LNCAP (cell line): ENCODE data around the gene EPC1.

Experiments used
- TF ChIP-seq, protein P1 (sequence below): fragments of 450-650 bp; IDR thresholded peaks from 2 replicates; pipeline ENCODE4 v1.5.1; 2017; ENCODE audit warnings: mild to moderate bottlenecking

Gene EPC1, protein sequence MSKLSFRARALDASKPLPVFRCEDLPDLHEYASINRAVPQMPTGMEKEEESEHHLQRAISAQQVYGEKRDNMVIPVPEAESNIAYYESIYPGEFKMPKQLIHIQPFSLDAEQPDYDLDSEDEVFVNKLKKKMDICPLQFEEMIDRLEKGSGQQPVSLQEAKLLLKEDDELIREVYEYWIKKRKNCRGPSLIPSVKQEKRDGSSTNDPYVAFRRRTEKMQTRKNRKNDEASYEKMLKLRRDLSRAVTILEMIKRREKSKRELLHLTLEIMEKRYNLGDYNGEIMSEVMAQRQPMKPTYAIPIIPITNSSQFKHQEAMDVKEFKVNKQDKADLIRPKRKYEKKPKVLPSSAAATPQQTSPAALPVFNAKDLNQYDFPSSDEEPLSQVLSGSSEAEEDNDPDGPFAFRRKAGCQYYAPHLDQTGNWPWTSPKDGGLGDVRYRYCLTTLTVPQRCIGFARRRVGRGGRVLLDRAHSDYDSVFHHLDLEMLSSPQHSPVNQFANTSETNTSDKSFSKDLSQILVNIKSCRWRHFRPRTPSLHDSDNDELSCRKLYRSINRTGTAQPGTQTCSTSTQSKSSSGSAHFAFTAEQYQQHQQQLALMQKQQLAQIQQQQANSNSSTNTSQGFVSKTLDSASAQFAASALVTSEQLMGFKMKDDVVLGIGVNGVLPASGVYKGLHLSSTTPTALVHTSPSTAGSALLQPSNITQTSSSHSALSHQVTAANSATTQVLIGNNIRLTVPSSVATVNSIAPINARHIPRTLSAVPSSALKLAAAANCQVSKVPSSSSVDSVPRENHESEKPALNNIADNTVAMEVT

GRCh38 chr10:32346551-32347362, at the start of gene EPC1:
TSS of gene EPC1 (minus strand) at chr10:32347158. CDS start at chr10:32346915, 243 bp downstream.
- TF ChIP-seq, protein P1, sequence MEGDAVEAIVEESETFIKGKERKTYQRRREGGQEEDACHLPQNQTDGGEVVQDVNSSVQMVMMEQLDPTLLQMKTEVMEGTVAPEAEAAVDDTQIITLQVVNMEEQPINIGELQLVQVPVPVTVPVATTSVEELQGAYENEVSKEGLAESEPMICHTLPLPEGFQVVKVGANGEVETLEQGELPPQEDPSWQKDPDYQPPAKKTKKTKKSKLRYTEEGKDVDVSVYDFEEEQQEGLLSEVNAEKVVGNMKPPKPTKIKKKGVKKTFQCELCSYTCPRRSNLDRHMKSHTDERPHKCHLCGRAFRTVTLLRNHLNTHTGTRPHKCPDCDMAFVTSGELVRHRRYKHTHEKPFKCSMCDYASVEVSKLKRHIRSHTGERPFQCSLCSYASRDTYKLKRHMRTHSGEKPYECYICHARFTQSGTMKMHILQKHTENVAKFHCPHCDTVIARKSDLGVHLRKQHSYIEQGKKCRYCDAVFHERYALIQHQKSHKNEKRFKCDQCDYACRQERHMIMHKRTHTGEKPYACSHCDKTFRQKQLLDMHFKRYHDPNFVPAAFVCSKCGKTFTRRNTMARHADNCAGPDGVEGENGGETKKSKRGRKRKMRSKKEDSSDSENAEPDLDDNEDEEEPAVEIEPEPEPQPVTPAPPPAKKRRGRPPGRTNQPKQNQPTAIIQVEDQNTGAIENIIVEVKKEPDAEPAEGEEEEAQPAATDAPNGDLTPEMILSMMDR, result no peak

DNA sequence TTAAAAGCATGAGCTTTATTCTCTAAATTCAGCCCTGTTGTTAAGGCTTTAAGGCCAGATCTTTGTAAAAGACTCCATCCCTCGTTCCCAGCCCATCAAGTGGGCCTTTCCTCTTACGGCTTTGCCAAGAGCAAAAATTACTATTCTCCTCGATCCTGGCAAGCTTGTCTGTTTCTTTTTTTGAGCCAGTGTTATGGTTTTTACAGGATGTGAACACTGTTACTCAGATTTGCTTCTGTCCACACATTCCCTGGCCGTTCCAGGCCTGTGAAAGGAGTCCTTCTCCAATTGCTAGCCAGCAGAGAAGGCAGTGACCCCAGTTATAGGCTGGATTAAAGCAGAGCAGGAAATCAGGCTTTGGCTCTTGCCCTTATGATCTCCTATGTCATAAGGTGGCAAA, 47.0 kb upstream of the EPC1 start:
- TF ChIP-seq, protein P1, result no peak

DNA sequence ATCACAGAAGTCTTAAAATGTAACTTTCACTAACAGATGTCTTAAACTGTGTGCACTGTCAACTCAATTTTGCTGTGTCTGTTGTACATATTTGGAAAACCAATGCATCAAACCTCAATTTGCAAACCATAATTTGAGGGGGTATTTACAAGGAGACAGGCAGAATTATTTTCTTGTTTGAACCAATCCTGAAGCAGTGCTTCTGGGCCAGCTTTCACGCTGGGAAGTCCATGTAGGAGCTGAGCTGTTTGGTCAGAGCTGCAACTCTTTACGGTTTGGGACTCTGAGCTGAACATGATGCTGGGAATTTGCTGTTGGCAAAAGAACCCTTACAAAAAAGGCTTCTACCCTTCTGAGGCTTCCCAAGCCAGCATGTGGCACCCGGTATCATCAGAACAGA, 43.2 kb upstream of the EPC1 start:
- TF ChIP-seq, protein P1, result no peak

DNA sequence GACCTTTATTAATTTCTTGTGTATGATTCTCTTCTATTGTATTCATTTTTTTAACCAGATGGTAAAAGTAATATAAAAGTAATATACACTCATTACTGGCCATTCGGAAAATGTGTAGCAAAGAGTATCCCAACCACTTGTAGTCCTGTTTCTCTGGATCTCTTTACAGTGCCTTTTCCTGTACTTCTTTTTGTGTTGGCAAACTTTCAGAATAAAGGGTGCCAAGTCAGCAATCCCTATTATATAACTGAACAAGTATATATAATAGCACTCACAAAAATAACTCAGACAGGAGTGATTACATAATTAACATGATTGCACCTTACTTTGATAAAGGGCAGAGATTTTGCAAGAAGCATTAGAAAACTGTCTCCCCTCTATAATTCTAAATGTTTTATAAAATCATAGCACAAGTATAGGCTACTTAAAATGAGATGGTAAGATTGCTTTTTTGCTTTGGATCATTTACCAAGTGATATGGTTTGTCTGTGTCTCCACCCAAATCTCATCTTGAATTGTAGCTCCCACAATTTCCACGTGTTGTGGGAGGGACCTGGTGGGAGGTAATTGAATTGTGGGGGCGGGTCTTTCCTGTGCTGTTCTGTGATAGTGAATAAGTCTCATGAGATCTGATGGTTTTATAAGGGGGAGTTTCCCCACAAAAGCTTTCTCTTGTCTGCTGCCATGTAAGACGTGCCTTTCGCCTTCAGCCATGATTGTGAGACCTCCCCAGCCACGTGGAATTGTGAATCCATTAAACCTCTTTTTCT, 41.5 kb upstream of the EPC1 start:
- TF ChIP-seq, protein P1, result no peak

DNA sequence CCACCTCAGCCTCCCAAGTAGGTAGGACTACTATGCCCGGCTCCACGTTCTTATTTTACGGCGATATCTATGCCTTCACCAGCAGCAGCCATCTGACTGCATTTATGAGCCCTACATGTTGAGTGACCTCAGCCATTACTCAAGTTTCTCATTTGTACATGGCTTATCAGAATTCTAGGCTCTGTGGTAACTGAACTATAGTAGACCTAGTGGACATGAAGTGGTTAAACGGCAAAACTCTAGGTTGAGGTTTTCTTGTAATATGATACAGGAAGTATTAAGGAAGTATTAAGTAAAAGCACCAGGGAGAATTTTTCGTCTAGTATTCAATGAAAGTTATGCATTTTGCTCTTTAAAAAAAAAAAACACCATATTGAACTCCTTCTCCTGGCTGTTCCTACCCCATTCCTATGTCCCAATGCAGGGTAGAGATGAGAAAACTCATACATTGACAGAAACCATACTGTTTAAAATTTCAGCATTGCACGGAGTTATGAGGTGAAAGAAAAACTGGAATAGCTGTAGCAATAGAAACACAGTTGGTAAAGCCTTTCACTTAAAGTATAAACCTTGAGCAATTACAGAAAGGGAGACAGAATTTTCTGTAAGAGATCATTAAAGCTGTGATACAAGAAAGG, 39.8 kb upstream of the EPC1 start:
- TF ChIP-seq, protein P1, result no peak

DNA sequence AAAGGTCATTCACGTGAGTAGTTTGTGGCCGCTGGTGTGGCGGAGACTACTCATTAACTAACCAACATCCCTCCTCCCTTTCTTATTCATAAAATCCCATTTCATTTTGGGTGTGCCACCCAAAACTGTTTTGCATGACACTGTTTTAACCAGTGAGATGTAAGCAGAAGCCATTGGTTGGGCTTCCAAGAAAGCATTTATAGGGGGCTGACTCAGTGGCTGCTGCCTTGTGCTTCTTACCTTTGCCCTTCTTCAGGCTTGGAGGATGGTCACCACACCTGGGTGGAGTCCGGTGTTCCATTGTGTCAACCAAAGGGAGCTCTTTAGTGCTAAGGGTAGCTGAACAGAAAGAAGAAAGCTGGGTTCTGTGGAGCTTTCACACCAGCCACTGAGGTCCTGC, 37.2 kb upstream of the EPC1 start:
- TF ChIP-seq, protein P1, result no peak
